Natural killer cell (primary cell): ENCODE data around the gene PHF2. TPM values are rescaled to one million over a fixed set of nuclear protein-coding genes. Genes with fewer than 3 reads are reported as not detected.

Experiments
- ATAC-seq, 3 donors: fragments of 150-1000 bp in 2 of 3; fragments of 200-7000 bp in 1 of 3; cut with Tn5 transposase; 1 replicate in 1 of 3; 2 replicates in 2 of 3; pipeline ENCODE4 v1.10.0; 2021; ENCODE audit warnings: mild to moderate bottlenecking in 2 of 3, moderate library complexity in 2 of 3
- DNase-seq, 2 donors: peaks; one replicate each; pipeline versions ENCODE4 v3.0.0 to v3.0.0-alpha.2; 2013 to 2021; ENCODE audit warnings: mixed read lengths in 1 of 2
- H3K27ac ChIP-seq: one replicate; pipeline ENCODE4 v1.5.1; 2013; ENCODE audit warnings: mild to moderate bottlenecking, low read length
- H3K27me3 ChIP-seq: one replicate; pipeline ENCODE4 v1.6.1; 2013; ENCODE audit warnings: low read length; ENCODE audit not compliant: control insufficient read depth, insufficient read depth
- H3K36me3 ChIP-seq: one replicate; pipeline ENCODE4 v1.6.1; 2013; ENCODE audit warnings: low read length; ENCODE audit not compliant: control insufficient read depth, insufficient read depth
- H3K4me1 ChIP-seq: one replicate; pipeline ENCODE4 v1.6.1; 2013; ENCODE audit warnings: low read length; ENCODE audit not compliant: control insufficient read depth, insufficient read depth
- H3K4me3 ChIP-seq: one replicate; pipeline ENCODE4 v1.5.1; 2013; ENCODE audit warnings: low read length
- H3K9me3 ChIP-seq: one replicate; pipeline ENCODE4 v1.6.1; 2013; ENCODE audit warnings: low read length; ENCODE audit not compliant: control insufficient read depth, insufficient read depth
- H3K27ac Mint-ChIP-seq, 2 donors: one replicate each; pipeline ENCODE4 v1.8.0; 2022; ENCODE audit warnings: mild to moderate bottlenecking in 2 of 2, mixed read lengths in 2 of 2, moderate library complexity in 1 of 2
- H3K27me3 Mint-ChIP-seq, 2 donors: one replicate each; pipeline ENCODE4 v1.8.0; 2022; ENCODE audit warnings: low read depth in 2 of 2, mixed read lengths in 2 of 2
- H3K36me3 Mint-ChIP-seq: one replicate; pipeline ENCODE4 v1.8.0; 2022; ENCODE audit warnings: mixed read lengths
- H3K4me1 Mint-ChIP-seq, 2 donors: one replicate each; pipeline ENCODE4 v1.8.0; 2022; ENCODE audit warnings: mixed read lengths in 2 of 2
- H3K4me3 Mint-ChIP-seq: one replicate; pipeline ENCODE4 v1.8.0; 2022; ENCODE audit warnings: mild to moderate bottlenecking, moderate library complexity, mixed read lengths
- H3K9me3 Mint-ChIP-seq, 2 donors: one replicate each; pipeline ENCODE4 v1.8.0; 2022; ENCODE audit warnings: mixed read lengths in 2 of 2
- WGBS: methylation state at CpG from one replicate; pipeline ENCODE4 v1.1.7; 2013; ENCODE audit warnings: missing lambda C conversion rate; ENCODE audit not compliant: insufficient coverage; 5-methylcytosine and 5-hydroxymethylcytosine counted together
- intact Hi-C: fragments of 100-400 bp; cut with micrococcal nuclease; formaldehyde crosslinking; loops from one replicate; pipeline ENCODE4 v1.14.2; 2022
- total RNA-seq, 4 donors: library from RNA; stranded (reverse); fragments of 120-200 nt in 1 of 4; gene quantifications; one replicate each; pipeline versions ENCODE4 v1.2.3 to v1.2.4, GENCODE V29; 2013 to 2022
- TF ChIP-seq, protein P1 (sequence below): fragments of 200-600 bp; IDR thresholded peaks from one replicate; pipeline ENCODE4 v1.8.0; 2022; ENCODE audit warnings: antibody characterized with exemption

PHF2 gene
- total RNA-seq, 3 donors from 2014 or later (not counting 1 experiment from before 2014, with no cell fraction given), result 24.8 to 28.1 (median 26.4) TPM

- peaks cover 12 to 24% of the 10 kb centered on the region in 2 donors for H3K27me3 Mint-ChIP-seq
- peaks cover 10% of the 10 kb centered on the region for H3K36me3 Mint-ChIP-seq
- H3K9me3 Mint-ChIP-seq, result peaks cover 0 to 4% of the 10 kb centered on the region in 2 donors
- intact Hi-C loops, result no loop called here
- no peak overlapping the region for H3K27ac Mint-ChIP-seq
- no peak for ATAC-seq
- Histone ChIP-seq H3K4me3 (no peak overlapping the region), H3K36me3 (no peaks in the 10 kb centered on the region), H3K4me1 (peaks cover 4% of the 10 kb centered on the region), H3K9me3 (no peaks in the 10 kb centered on the region), H3K27me3 (no peaks in the 10 kb centered on the region), H3K27ac (no peak overlapping the region)
- H3K4me3 Mint-ChIP-seq, result no peak overlapping the region
- 93% methylated on average over 9 of the region's 9 CpGs for WGBS
- H3K4me1 Mint-ChIP-seq, result peaks cover 0 to 8% of the 10 kb centered on the region in 2 donors
- DNase-seq, result no peak
- TF ChIP-seq, protein P1, sequence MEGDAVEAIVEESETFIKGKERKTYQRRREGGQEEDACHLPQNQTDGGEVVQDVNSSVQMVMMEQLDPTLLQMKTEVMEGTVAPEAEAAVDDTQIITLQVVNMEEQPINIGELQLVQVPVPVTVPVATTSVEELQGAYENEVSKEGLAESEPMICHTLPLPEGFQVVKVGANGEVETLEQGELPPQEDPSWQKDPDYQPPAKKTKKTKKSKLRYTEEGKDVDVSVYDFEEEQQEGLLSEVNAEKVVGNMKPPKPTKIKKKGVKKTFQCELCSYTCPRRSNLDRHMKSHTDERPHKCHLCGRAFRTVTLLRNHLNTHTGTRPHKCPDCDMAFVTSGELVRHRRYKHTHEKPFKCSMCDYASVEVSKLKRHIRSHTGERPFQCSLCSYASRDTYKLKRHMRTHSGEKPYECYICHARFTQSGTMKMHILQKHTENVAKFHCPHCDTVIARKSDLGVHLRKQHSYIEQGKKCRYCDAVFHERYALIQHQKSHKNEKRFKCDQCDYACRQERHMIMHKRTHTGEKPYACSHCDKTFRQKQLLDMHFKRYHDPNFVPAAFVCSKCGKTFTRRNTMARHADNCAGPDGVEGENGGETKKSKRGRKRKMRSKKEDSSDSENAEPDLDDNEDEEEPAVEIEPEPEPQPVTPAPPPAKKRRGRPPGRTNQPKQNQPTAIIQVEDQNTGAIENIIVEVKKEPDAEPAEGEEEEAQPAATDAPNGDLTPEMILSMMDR, result no peak
These were observed 109.9 kb downstream of the PHF2 start for GRCh38 chr9:93686127-93686879.

DNA sequence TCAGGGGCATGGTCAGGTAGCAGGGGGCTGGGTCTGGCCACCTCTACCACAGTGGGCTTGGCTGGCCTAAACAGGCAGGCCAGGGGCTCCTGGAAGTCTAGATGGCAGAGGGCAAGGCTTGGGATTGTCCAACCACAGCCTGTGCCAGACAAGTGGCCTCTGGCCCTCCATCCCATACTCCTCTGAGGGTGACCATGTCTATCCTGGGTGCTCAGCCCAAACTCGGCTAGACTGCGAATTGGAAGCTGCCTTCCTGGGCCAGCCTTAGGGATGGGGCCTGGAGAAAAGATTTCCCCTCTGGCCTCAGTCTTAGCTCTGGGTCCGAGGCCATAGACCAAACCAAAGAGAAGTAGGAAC, 110.5 kb downstream of the PHF2 start:
- TF ChIP-seq, protein P1, result no peak
- peaks cover 0 to 4% of the 10 kb centered on the region in 2 donors for H3K9me3 Mint-ChIP-seq
- H3K27me3 Mint-ChIP-seq, result peaks cover 12 to 26% of the 10 kb centered on the region in 2 donors
- H3K36me3 ChIP-seq, result no peaks in the 10 kb centered on the region
- 88% methylated on average over 3 of the region's 3 CpGs for WGBS
- DNase-seq (no peak), ATAC-seq (no peak)
- H3K4me1 ChIP-seq, result peaks cover 3% of the 10 kb centered on the region
- H3K36me3 Mint-ChIP-seq, result peaks cover 10% of the 10 kb centered on the region
- no peak overlapping the region for H3K4me3 Mint-ChIP-seq
- intact Hi-C loops, result no loop called here
- H3K4me3 ChIP-seq, result no peak overlapping the region
- H3K27ac Mint-ChIP-seq, result no peak overlapping the region
- no peaks in the 10 kb centered on the region for H3K27me3 ChIP-seq
- H3K27ac ChIP-seq, result no peak overlapping the region
- peaks cover 0 to 5% of the 10 kb centered on the region in 2 donors for H3K4me1 Mint-ChIP-seq
- no peaks in the 10 kb centered on the region for H3K9me3 ChIP-seq

DNA sequence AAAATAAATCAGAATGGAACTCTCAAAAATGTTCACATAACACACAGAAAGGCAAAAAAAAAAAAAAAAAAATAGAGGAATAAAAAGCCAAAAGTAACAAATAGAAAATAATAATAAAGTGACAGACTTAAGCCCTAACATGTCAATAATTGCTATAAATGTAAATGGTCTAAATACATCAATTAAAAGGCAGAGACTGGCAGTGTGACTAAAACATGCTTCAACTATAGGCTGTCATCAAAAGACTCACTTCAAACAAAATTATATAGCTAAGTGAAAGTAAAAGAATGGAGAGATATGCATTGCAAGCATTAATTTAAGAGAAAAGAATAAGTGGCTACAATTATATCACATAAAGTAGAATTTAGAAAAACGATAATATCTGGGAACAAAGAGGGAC, 114.2 kb downstream of the PHF2 start:
- H3K4me1 ChIP-seq, result no peaks in the 10 kb centered on the region
- Mint-ChIP-seq H3K4me3 (no peak overlapping the region), H3K4me1 (no peaks in the 10 kb centered on the region), H3K36me3 (peaks cover 10% of the 10 kb centered on the region), H3K27ac (no peak overlapping the region), H3K9me3 (peaks cover 0 to 4% of the 10 kb centered on the region in 2 donors), H3K27me3 (peaks cover 16 to 45% of the 10 kb centered on the region in 2 donors)
- no peak overlapping the region for H3K27ac ChIP-seq
- no peak for DNase-seq
- no peak for ATAC-seq
- intact Hi-C loops, result no loop called here
- TF ChIP-seq, protein P1, result no peak
- no peaks in the 10 kb centered on the region for H3K27me3 ChIP-seq
- no peaks in the 10 kb centered on the region for H3K9me3 ChIP-seq
- no CpG with 5 or more reads among the region's 1 CpG for WGBS
- no peaks in the 10 kb centered on the region for H3K36me3 ChIP-seq
- H3K4me3 ChIP-seq, result no peak overlapping the region

DNA sequence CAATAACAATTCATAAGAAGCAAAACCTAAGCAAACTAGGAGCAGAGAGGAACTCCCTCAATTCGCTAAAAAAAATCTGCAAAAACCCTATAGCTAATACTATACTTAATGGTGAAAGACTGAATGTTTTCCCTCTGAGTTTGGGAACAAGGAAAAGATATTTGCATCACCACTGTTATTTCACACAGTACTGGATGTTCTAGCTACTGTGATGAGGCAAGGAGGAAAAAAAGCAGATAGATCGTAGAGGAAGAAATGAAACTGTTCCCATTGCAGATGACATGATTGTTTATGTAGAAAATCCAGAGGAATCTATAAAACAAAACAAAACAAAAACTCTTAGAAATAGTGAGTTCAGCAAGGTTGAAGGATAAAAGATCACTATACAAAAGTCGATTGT, 116.7 kb downstream of the PHF2 start:
- no peaks in the 10 kb centered on the region for H3K9me3 ChIP-seq
- ATAC-seq, result no peak

More for the DNA sequence above, 116.7 kb downstream of the PHF2 start:
- Histone ChIP-seq H3K27me3 (no peaks in the 10 kb centered on the region), H3K36me3 (no peaks in the 10 kb centered on the region), H3K4me3 (no peak overlapping the region), H3K4me1 (no peaks in the 10 kb centered on the region), H3K27ac (no peak overlapping the region)
- H3K9me3 Mint-ChIP-seq, result peaks cover 0 to 4% of the 10 kb centered on the region in 2 donors
- no peak overlapping the region for H3K4me3 Mint-ChIP-seq
- intact Hi-C loops, result no loop called here
- no peaks in the 10 kb centered on the region for H3K4me1 Mint-ChIP-seq
- TF ChIP-seq, protein P1, result no peak
- H3K27me3 Mint-ChIP-seq, result peaks cover 6 to 37% of the 10 kb centered on the region in 2 donors
- WGBS, result no CpG with 5 or more reads among the region's 3 CpGs
- peaks cover 10% of the 10 kb centered on the region for H3K36me3 Mint-ChIP-seq
- H3K27ac Mint-ChIP-seq, result no peak overlapping the region
- DNase-seq, result no peak
